ENCODE measurements around the gene MYL12A. TPM values are rescaled to one million over a fixed set of nuclear protein-coding genes. Genes with fewer than 3 reads are reported as not detected.

Gene MYL12A
- total RNA-seq, 1 donor from 2014 or later: 358 TPM

Other genes starting within 250 kb of the MYL12A start
- gene LPIN2, start 234.7 kb upstream of the MYL12A start, total RNA-seq: 40.3 TPM
- gene MYOM1, start 27.8 kb upstream of the MYL12A start, total RNA-seq: 19.9 TPM
- gene MYL12B, start 14.3 kb downstream of the MYL12A start, total RNA-seq: 275 TPM
- 59.3 TPM for gene TGIF1, start 202.4 kb downstream of the MYL12A start, total RNA-seq